Stomach smooth muscle (tissue), 2 donors: ENCODE data around the gene IFNA6.
A peak's percentile ranks its signal among the peaks of the same experiment; 100 is the strongest.
"Not testable (repeated sequence)": the region's sequence is repeated elsewhere in the genome, so short reads cannot be mapped to it uniquely, and the experiment has no call there.

Source experiments
- H3K27ac ChIP-seq: one replicate; pipeline ENCODE4 v1.7.0; 2013; ENCODE audit warnings: mild to moderate bottlenecking, low read length, inconsistent platforms
- H3K27me3 ChIP-seq, 2 donors: one replicate each; pipeline ENCODE4 v1.7.0; 2013; ENCODE audit warnings: low read length in 2 of 2; ENCODE audit not compliant: insufficient read depth in 2 of 2, control insufficient read depth in 1 of 2
- H3K36me3 ChIP-seq, 2 donors: one replicate each; pipeline ENCODE4 v1.7.0; 2013; ENCODE audit warnings: low read length in 2 of 2; ENCODE audit not compliant: control insufficient read depth in 2 of 2, insufficient read depth in 2 of 2
- H3K4me1 ChIP-seq: one replicate; pipeline ENCODE4 v1.7.0; 2013; ENCODE audit warnings: low read length; ENCODE audit not compliant: control insufficient read depth, insufficient read depth
- H3K4me3 ChIP-seq, 2 donors: one replicate each; pipeline ENCODE4 v1.7.0; 2013; ENCODE audit warnings: low read length in 2 of 2
- H3K9ac ChIP-seq, 2 donors: one replicate each; pipeline ENCODE4 v1.7.0; 2013; ENCODE audit warnings: low read length in 2 of 2, mild to moderate bottlenecking in 1 of 2
- H3K9me3 ChIP-seq, 2 donors: one replicate each; pipeline ENCODE4 v1.7.0; 2013; ENCODE audit warnings: low read length in 2 of 2; ENCODE audit not compliant: control insufficient read depth in 2 of 2
- donor health status: healthy.
- donor health status: Pancreatic carcinoma.

Gene IFNA6

DNA sequence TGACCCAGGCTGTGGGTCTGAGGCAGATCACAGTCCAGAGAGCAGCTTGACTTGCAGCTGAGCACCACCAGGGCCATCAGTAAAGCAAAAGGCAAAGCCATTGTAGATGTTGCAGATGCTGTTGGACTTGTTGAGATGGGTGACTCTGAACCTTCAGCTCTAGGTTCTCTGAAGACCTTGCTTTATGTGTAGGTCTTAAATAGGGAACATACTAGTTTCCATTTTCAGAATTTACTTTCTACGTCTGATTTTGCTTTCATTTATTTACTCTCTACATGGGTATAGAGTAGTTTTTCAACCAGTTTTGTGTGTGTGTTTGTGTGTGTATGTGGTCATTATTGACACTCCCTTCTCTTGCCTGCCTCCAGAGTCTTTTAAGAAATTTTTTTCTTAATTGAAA lies at the start of gene IFNA6:
TSS of gene IFNA6 (minus strand) at position 101 of the 400 bp plus-strand sequence. CDS start at position 101, 0 bp downstream.
- Histone ChIP-seq H3K9ac (no peak within 1 kb of the TSS), H3K36me3 (no peaks in the 10 kb centered on the region), H3K4me3 (no peak within 1 kb of the TSS), H3K4me1 (no peaks in the 10 kb centered on the region), H3K27ac (no peak within 1 kb of the TSS), H3K27me3 (no peaks in the 10 kb centered on the region), H3K9me3 (no peaks in the 10 kb centered on the region)

DNA sequence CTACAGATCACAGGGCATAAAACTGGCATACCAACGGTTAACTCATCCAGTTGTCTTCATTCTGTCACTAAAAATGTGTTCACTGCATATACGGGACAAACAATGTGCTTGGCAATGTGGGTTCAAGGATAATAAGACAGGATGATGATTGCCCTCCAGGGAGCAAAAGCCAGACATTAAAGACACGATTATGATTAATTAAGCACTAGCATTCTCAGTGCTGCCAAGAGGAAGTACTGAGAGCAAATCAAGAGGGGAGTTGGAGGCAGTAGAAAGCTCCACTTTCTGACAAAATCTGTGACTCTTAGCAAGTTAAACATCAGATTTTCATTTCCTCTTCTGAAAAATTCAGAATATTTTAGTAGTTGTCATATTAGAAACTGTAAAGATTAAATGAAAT lies 49.3 kb upstream of the IFNA6 start:
- H3K4me3 ChIP-seq: no peak overlapping the region
- no peaks in the 10 kb centered on the region for H3K9me3 ChIP-seq
- H3K27ac ChIP-seq: no peak overlapping the region
- H3K36me3 ChIP-seq: no peaks in the 10 kb centered on the region
- H3K4me1 ChIP-seq: peaks cover 6% of the 10 kb centered on the region
- no peak overlapping the region for H3K9ac ChIP-seq
- peaks cover 20 to 32% of the 10 kb centered on the region in 2 donors for H3K27me3 ChIP-seq

DNA sequence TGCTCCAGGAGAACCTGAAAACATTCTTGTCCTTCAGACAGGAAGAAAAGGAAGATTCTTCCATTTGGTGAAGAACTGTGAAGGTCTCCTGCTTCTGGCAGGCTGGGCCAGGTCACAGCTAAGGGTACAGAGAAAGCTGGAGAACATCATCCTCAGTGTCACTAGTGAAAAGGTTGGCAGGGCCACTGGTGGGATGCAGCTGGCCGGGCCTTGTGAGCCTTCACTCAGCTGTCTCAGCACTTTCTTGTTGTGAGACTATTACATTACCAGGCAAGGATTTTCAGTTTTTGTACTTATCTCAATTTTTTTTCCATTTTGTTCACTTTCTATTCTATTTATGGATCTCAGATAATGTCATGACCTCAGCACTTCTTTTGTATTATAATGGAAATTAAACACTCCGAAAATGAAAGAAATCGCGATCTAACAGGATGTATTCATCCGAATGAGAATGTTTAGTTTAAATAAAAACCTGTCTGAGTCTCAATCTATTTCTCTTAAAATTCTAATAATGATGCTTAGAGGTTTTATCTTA lies 48.3 kb upstream of the IFNA6 start:
- Histone ChIP-seq H3K27ac (no peak overlapping the region), H3K4me3 (no peak overlapping the region), H3K4me1 (peaks cover 6% of the 10 kb centered on the region), H3K9ac (no peak overlapping the region), H3K36me3 (no peaks in the 10 kb centered on the region), H3K27me3 (peaks cover 20 to 32% of the 10 kb centered on the region in 2 donors), H3K9me3 (no peaks in the 10 kb centered on the region)

DNA sequence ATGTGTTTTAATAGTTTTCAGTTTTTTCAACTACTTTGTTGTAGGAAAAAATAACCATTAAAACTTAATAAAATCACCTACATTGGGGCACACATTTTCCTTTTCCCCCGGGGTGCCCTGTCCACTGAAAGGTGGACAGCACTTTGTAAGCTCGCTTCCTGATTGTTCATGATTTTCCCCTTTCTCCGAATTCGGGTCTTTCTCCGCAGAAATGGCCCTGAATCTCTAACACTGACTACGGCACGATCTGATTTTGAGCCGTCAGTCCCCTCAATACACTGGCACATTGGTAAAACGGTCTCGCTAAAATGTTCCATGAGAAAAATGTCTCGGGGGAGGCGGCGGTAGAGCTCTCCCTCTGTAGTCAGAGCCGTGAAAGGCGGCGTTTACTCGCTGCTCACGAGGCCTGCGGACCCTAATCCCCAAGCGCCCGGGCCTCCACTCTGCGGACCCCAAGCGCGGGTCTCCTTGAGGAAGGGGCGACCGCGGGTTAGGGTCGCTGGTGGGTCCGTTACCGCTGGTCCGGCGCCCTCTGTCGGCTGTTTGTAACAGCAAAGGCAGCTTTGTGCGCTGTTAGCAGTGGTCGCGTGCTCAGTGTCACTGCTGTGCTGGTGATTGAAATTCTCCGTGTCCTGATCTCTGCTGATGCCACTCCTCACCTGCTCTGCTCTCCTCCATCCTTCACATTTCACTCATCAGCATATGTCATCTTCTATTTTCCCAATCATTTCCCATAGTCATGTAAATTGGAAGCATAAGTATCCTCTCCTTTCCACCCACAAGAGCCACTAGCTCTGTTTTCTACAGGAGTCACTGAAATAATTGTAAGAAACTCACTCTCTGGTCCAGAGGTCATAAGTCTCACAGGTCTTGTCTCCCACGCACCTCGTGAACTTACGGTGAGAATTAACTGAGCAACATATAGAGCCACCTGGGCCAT lies 45.4 kb upstream of the IFNA6 start:
- Histone ChIP-seq H3K4me1 (peaks cover 6% of the 10 kb centered on the region), H3K27me3 (peaks cover 10 to 20% of the 10 kb centered on the region in 2 donors), H3K9me3 (no peaks in the 10 kb centered on the region), H3K36me3 (no peaks in the 10 kb centered on the region), H3K27ac (no peak overlapping the region), H3K4me3 (peak overlapping the region; percentile 63 to 73), H3K9ac (peak overlapping the region in 1 of 2 donors; percentile 31)

DNA sequence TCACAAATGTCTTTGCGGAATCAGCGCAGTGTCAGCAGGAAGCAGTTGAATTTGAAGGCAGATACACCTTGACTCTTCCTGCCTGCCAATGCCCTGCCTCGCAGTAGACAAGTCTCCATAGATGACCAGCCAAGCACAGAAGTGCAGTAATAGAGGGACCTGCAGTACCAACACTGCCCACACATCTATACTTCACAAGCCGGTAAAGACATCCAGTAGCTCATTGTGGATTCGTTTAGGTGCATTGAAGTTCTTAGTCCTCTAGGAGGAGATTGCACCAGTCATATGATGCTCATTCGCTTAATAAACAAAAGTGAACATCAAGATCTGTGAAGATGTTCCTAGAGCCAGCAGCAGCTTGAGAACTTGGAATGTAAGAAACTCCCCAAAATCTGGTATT lies 41.6 kb upstream of the IFNA6 start:
- Histone ChIP-seq H3K4me1 (peaks cover 6% of the 10 kb centered on the region), H3K36me3 (no peaks in the 10 kb centered on the region), H3K4me3 (no peak overlapping the region), H3K27ac (no peak overlapping the region), H3K9ac (no peak overlapping the region), H3K9me3 (no peaks in the 10 kb centered on the region), H3K27me3 (peaks cover 6 to 19% of the 10 kb centered on the region in 2 donors)

DNA sequence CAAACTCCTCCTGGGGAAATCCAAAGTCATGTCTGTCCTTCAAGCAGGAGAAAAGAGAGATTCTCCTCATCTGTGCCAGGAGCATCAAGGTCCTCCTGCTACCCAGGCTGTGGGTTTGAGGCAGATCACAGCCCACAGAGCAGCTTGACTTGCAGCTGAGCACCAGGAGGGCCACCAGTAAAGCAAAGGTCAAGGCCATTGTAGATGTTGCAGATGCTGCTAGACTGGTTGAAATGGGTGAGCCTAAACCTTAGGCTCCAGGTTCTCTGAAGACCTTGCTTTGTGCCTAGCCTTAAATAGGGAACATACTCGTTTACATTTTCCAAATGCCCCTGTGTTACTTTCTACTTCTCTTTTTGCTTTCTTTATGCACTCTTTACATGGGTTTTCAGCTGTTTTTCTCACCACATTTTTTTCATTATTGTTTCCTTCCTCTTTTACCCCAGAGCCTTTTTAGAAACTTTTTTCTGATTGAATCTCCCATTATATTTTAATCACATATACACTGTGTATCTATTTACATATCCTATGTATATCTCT lies 34.5 kb upstream of the IFNA6 start, which contains the start of gene IFNA2:
TSS of gene IFNA2 (minus strand) at position 268 of the 540 bp plus-strand sequence. CDS start at position 199, 69 bp downstream.
- Histone ChIP-seq H3K36me3 (no peaks in the 10 kb centered on the region), H3K9me3 (no peaks in the 10 kb centered on the region), H3K27ac (no peak within 1 kb of the TSS), H3K27me3 (peaks cover 3 to 4% of the 10 kb centered on the region in 2 donors), H3K4me1 (no peaks in the 10 kb centered on the region), H3K9ac (no peak within 1 kb of the TSS), H3K4me3 (no peak within 1 kb of the TSS)

DNA sequence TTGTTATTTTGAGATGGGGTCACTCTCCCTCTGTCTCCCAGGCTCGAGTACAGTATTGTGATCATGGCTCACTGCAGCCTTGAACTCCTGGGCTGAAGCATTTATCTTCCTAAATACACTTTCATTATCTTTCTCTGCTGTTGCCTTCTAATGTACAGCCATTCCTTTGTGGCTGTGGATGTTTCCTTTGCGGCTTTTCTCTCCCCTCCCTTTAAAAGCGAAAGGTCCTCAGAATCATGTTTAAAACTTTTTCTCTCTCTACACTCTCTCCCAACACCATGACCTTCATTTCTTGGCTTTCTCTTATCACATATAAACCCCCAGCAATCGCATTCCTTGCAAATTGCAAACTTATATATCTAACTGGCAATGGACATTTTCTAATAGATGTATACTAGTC lies 32.9 kb upstream of the IFNA6 start:
- no peak overlapping the region for H3K4me3 ChIP-seq
- H3K9ac ChIP-seq: no peak overlapping the region
- H3K36me3 ChIP-seq: no peaks in the 10 kb centered on the region
- H3K27me3 ChIP-seq: peaks cover 3 to 4% of the 10 kb centered on the region in 2 donors
- H3K4me1 ChIP-seq: no peaks in the 10 kb centered on the region
- H3K27ac ChIP-seq: no peak overlapping the region
- H3K9me3 ChIP-seq: no peaks in the 10 kb centered on the region

DNA sequence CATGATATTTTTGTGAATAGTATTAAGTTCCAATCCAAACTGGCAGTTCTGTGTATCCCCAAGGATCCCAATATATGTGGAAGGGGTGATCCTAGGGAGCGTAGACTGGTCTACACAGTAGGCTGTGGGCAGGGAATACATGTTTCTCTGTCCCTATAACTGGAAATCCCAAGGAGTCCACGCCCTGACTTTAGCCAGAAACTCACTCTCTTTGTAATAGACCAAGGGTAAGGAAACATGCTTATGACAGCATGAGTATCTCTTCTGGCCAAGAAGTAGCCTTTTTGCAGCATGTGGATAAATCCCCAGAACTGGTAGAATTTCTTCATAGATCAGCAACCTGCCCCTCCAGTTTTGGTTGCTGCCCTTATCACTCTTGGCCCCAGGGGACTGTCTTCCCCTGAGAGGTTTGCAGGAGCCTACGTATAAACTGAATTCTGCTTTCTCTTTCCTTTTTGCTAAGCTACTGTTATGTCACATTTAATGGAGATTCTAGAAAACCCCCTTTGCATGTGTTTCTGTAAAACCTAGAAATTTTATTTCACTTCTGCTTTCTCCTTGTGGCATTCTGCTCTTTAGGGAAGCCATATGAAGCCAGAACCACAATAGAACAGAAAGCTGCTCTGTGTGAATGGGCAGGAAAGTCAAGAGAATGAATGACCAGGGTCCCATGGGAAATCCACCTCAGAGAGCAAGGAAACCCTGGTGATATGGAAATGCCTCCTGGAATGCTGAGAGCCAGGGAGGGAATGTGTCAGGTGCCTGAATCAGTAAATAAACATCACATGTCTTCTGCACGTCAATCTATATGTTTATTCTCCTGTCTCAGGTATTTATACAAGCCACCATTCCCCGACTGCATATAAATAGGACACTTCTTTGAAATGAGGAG lies 31.0 kb upstream of the IFNA6 start:
- H3K27ac ChIP-seq: no peak overlapping the region
- peaks cover 0 to 4% of the 10 kb centered on the region in 2 donors for H3K27me3 ChIP-seq
- no peaks in the 10 kb centered on the region for H3K9me3 ChIP-seq
- H3K36me3 ChIP-seq: no peaks in the 10 kb centered on the region
- H3K4me3 ChIP-seq: no peak overlapping the region
- H3K4me1 ChIP-seq: no peaks in the 10 kb centered on the region
- H3K9ac ChIP-seq: no peak overlapping the region

DNA sequence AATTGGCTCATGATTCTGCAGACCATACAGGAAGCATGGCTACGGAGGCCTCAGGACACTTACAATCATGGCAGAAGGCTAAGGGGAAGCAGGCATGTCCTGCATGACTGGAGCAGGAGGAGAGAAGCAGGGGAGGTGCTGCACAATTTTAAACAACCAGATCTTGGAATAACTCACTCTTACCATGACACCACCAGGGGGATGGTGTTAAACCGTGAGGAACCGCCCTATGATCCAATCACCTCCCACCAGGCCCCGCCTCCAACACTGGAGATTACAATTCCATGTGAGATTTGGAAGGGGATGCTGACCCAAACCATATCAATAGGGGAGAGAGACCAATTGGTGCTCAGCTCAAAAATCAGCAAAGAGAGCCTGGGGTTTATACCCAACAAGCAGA lies 20.8 kb upstream of the IFNA6 start:
- not testable (repeated sequence) for H3K36me3 ChIP-seq, H3K4me3 ChIP-seq, H3K4me1 ChIP-seq, H3K9ac ChIP-seq, H3K9me3 ChIP-seq, H3K27ac ChIP-seq, H3K27me3 ChIP-seq

DNA sequence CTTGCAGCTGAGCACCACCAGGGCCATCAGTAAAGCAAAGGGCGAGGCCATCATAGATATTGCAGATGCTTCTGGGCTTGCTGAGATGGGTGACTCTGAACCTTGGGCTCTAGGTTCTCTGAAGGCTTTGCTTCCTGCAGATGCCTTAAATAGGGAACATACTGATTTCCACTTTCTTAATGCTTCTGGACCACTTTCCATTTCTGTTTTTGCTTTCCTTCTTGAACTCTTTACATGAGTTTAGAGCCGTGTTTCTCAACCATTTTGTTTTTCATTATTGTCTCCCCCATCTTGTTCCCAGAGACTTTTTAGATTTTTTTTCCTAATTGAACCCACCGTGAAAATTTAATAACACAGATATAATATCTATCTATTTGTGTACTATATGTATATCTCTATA lies 17.3 kb upstream of the IFNA6 start, which contains the start of gene IFNA13:
TSS of gene IFNA13 (minus strand) at position 101 of the 400 bp plus-strand sequence. CDS start at position 54, 47 bp downstream.
- Histone ChIP-seq H3K9ac (no peak within 1 kb of the TSS), H3K27me3 (no peaks in the 10 kb centered on the region), H3K9me3 (no peaks in the 10 kb centered on the region), H3K4me1 (no peaks in the 10 kb centered on the region), H3K27ac (no peak within 1 kb of the TSS), H3K4me3 (no peak within 1 kb of the TSS), H3K36me3 (no peaks in the 10 kb centered on the region)
